Endothelial cell of umbilical vein (primary cell): ENCODE data around the gene MT1HL1. TPM values are rescaled to one million over a fixed set of nuclear protein-coding genes. Genes with fewer than 3 reads are reported as not detected.

Experiments used
- BruUV-seq: library from RNA; stranded (reverse); fragments of 400-500 nt; replicated peaks from 2 replicates; lab custom pipeline; 2021; lab: Mats Ljungman, UMichigan
- CTCF ChIA-PET: fragments of 300-600, 350-600 bp; sonication (Branson Sonifier 250); formaldehyde crosslinking; loops from one replicate; lab custom pipeline; 2021; ENCODE audit warnings: antibody characterized with exemption, inconsistent platforms; lab: Charles Lee
- POLR2A ChIA-PET: fragments of 300-600, 350-600 bp; sonication (Branson Sonifier 250); formaldehyde crosslinking; loops from one replicate; lab custom pipeline; 2021; ENCODE audit warnings: antibody characterized with exemption, inconsistent platforms; lab: Charles Lee
- DNase-seq: peaks from one replicate; pipeline ENCODE4 v3.0.0-alpha.2; 2011; ENCODE audit warnings: low read depth, low spot score
- FAIRE-seq: peaks from 2 replicates; lab custom pipeline; 2011; peaks lifted over from hg19 to GRCh38; lab: Jason Lieb, UNC
- H2AFZ ChIP-seq: 2 replicates; pipeline ENCODE4 v1.6.0; 2012; ENCODE audit warnings: low read depth, low read length, control low read depth, inconsistent platforms
- H3K27ac ChIP-seq: 2 replicates; pipeline ENCODE4 v1.5.1; 2011; ENCODE audit warnings: low read depth, mild to moderate bottlenecking, control low read depth, low read length, moderate library complexity; ENCODE audit not compliant: insufficient read depth
- H3K27me3 ChIP-seq, 2 experiments: 2 replicates each; pipeline versions ENCODE4 v1.6.0 to v1.6.1; 2011; ENCODE audit warnings: low read length in 2 of 2, mixed read lengths in 1 of 2; ENCODE audit not compliant: control insufficient read depth in 2 of 2, insufficient read depth in 2 of 2
- H3K36me3 ChIP-seq, 2 experiments: 2 replicates in 1 of 2; 3 replicates in 1 of 2; pipeline ENCODE4 v1.5.1; 2011; ENCODE audit warnings: low read length in 2 of 2, mild to moderate bottlenecking in 1 of 2, moderate library complexity in 1 of 2; ENCODE audit not compliant: control insufficient read depth in 2 of 2, insufficient read depth in 2 of 2; ENCODE audit errors: extremely low read depth in 1 of 2
- H3K4me1 ChIP-seq: 3 replicates; pipeline ENCODE4 v1.5.1; 2011; ENCODE audit warnings: mild to moderate bottlenecking, low read length; ENCODE audit not compliant: control insufficient read depth, insufficient read depth; ENCODE audit errors: extremely low read depth
- H3K4me2 ChIP-seq: 2 replicates; pipeline ENCODE4 v1.6.1; 2011; ENCODE audit warnings: low read length, control low read depth, mixed read lengths; ENCODE audit not compliant: insufficient read depth
- H3K4me3 ChIP-seq, 3 experiments: fragments of 200-600 bp in 1 of 3; sonication (generic), shearing (Covaris generic) in 1 of 3; replicated peaks in 1 of 3; 2 replicates each; pipeline ENCODE4 v1.5.1; 2011 to 2016; ENCODE audit warnings: control low read depth in 3 of 3, low read length in 3 of 3, mild to moderate bottlenecking in 2 of 3, inconsistent platforms in 1 of 3, low read depth in 1 of 3, moderate library complexity in 1 of 3; ENCODE audit not compliant: insufficient read depth in 1 of 3
- H3K79me2 ChIP-seq: 2 replicates; pipeline ENCODE4 v1.6.0; 2012; ENCODE audit warnings: low read length, inconsistent platforms; ENCODE audit not compliant: control insufficient read depth, insufficient read depth
- H3K9ac ChIP-seq: replicated peaks from 2 replicates; pipeline ENCODE3; 2011; ENCODE audit warnings: low read length, control low read depth; ENCODE audit not compliant: insufficient read depth; ENCODE audit errors: extremely low read depth
- H3K9me1 ChIP-seq: replicated peaks from 3 replicates; pipeline ENCODE4 v1.6.0; 2011; ENCODE audit warnings: mild to moderate bottlenecking, low read length; ENCODE audit not compliant: control insufficient read depth, insufficient read depth; ENCODE audit errors: extremely low read depth
- H3K9me3 ChIP-seq: replicated peaks from 2 replicates; pipeline ENCODE4 v1.5.1; 2012; ENCODE audit warnings: low read length, inconsistent platforms; ENCODE audit not compliant: control insufficient read depth, insufficient read depth
- H4K20me1 ChIP-seq: replicated peaks from 2 replicates; pipeline ENCODE3; 2011; ENCODE audit warnings: mild to moderate bottlenecking, low read length; ENCODE audit not compliant: control insufficient read depth, insufficient read depth; ENCODE audit errors: extremely low read depth
- EZH2 ChIP-seq: IDR thresholded peaks from 2 replicates; pipeline ENCODE4 v1.6.1; 2012; ENCODE audit warnings: borderline replicate concordance, low read depth, mild to moderate bottlenecking, moderate library complexity, low read length, inconsistent platforms; ENCODE audit not compliant: severe bottlenecking
- FOS ChIP-seq: IDR thresholded peaks from 2 replicates; pipeline ENCODE4 v1.6.1; 2011; ENCODE audit warnings: mild to moderate bottlenecking, low read length, moderate library complexity, borderline replicate concordance; ENCODE audit not compliant: insufficient read depth
- GATA2 ChIP-seq: IDR thresholded peaks from 2 replicates; pipeline ENCODE4 v1.7.0; 2011; ENCODE audit warnings: low read depth, mild to moderate bottlenecking, moderate library complexity, mixed read lengths, low read length; ENCODE audit not compliant: insufficient read length, insufficient read depth
- MYC ChIP-seq: IDR thresholded peaks from one replicate; pipeline ENCODE4 v1.6.1; 2011; ENCODE audit warnings: mild to moderate bottlenecking, low read depth, low read length
- POLR2AphosphoS5 ChIP-seq: IDR thresholded peaks from 2 replicates; pipeline ENCODE4 v1.6.1; 2012; ENCODE audit warnings: low read depth, mild to moderate bottlenecking, control low read depth, low read length, moderate library complexity; ENCODE audit not compliant: insufficient read depth
- dilution Hi-C: fragments of 300-500 bp; cut with MboI; formaldehyde crosslinking; loops from one replicate; pipeline ENCODE4 v1.15.0; 2019; ENCODE audit warnings: low sequenced_read_pairs; ENCODE audit not compliant: extremely low pct_ligation_motif_present
- intact Hi-C: fragments of 100-400 bp; cut with micrococcal nuclease; formaldehyde crosslinking; loops from one replicate; pipeline ENCODE4 v1.10.0; 2022
- polyA plus RNA-seq, 4 experiments: library from polyadenylated mRNA; depleted of rRNA in 3 of 4; stranded (reverse) in 3 of 4; unstranded in 1 of 4; fragments of >200 nt; gene quantifications; 2 replicates each; pipeline versions ENCODE4 v1.2.1 to v1.2.3, GENCODE V29; 2011 to 2012; ENCODE audit warnings: missing spikeins in 1 of 4
- total RNA-seq: library from RNA; stranded (reverse); gene quantifications from 2 replicates; pipeline ENCODE4 v1.2.3, GENCODE V29; 2021

The MT1HL1 gene
- total and polyA plus RNA-seq, 2 donors (not counting 3 experiments of a cell fraction or from before 2014, with no cell fraction given), result not detected

DNA sequence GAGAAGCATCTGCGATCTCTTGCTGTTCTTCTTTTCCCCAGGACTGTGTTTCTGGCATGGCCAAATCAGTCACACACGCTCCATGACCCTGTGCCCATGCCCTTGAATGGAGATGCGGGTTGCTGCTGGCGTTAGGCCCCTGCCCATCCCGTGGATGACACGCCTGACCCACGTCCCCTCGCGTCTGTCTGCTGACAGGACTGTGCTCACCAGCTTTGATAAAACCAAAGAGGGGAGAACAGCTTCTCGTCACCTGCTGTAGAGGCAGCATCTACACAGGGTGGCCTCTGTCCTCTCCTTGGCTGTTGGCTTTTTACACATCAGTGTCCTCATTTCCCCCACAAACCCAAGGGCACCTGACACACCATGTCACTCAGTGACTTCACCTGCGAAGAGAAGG lies 6.9 kb downstream of the MT1HL1 start:
- H3K4me2 ChIP-seq, result no peak overlapping the region
- H2AFZ ChIP-seq, result no peak overlapping the region
- H4K20me1 ChIP-seq, result no peaks in the 10 kb centered on the region
- BruUV-seq, result no TSS peak
- peaks cover 3% of the 10 kb centered on the region for H3K9me3 ChIP-seq
- dilution Hi-C loops (no loop called here), intact Hi-C loops (no loop called here)
- no peak for DNase-seq
- H3K27ac ChIP-seq, result no peak overlapping the region
- TF ChIP-seq POLR2AphosphoS5, result no peak
- H3K4me3 ChIP-seq, result no peak overlapping the region
- POLR2A ChIA-PET, result no interaction called here
- H3K79me2 ChIP-seq, result no peaks in the 10 kb centered on the region
- H3K9ac ChIP-seq, result no peak overlapping the region
- no peaks in the 10 kb centered on the region for H3K9me1 ChIP-seq
- FAIRE-seq, result no peak
- no peaks in the 10 kb centered on the region for H3K4me1 ChIP-seq
- no peaks in the 10 kb centered on the region for H3K36me3 ChIP-seq
- CTCF ChIA-PET, result interaction anchor here (0.7 kb wide), 1 partner anchor 14 kb away, joined by 3 read pairs; no protein-coding TSS in a partner anchor
- no peaks in the 10 kb centered on the region for H3K27me3 ChIP-seq

DNA sequence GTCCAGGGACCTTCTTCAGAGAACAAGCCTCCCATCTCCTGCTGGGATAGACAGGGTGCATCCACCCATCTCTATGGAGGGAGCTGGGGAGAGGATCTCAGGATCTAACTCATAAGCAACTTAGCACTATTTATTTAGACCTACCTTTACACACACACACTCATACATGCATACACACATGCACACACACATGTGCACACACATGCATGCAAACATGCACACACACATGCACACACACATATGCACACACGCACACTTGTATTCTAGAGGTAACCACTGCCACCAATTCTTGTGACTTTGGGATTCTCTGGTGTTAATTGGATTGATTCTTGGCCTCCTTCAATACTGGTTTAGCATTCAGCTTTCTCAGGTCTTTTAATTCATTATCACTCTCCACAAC lies 9.8 kb downstream of the MT1HL1 start:
- FAIRE-seq, result no peak
- H3K9me1 ChIP-seq, result no peaks in the 10 kb centered on the region

More for the DNA sequence above, 9.8 kb downstream of the MT1HL1 start:
- Histone ChIP-seq H4K20me1 (no peaks in the 10 kb centered on the region), H3K27ac (no peak overlapping the region), H2AFZ (no peak overlapping the region), H3K9me3 (peaks cover 2% of the 10 kb centered on the region), H3K27me3 (no peaks in the 10 kb centered on the region), H3K79me2 (no peaks in the 10 kb centered on the region), H3K9ac (no peak overlapping the region), H3K36me3 (no peaks in the 10 kb centered on the region), H3K4me1 (no peaks in the 10 kb centered on the region), H3K4me3 (no peak overlapping the region), H3K4me2 (no peak overlapping the region)
- BruUV-seq, result no TSS peak
- CTCF ChIA-PET, result no interaction called here
- no peak for TF ChIP-seq MYC
- TF ChIP-seq FOS, result no peak
- TF ChIP-seq GATA2, result no peak
- TF ChIP-seq POLR2AphosphoS5, result no peak
- TF ChIP-seq EZH2, result no peak
- intact Hi-C loops (no loop called here), dilution Hi-C loops (no loop called here)
- POLR2A ChIA-PET, result no interaction called here
- no peak for DNase-seq
